GM18861 (cell line): ENCODE measurements around the gene ECHDC3.

Source experiments
- ATAC-seq: cut with Tn5 transposase; IDR thresholded peaks from one replicate; pipeline ENCODE4 v1.9.1; 2021; ENCODE audit not compliant: unreplicated experiment

Gene ECHDC3

DNA sequence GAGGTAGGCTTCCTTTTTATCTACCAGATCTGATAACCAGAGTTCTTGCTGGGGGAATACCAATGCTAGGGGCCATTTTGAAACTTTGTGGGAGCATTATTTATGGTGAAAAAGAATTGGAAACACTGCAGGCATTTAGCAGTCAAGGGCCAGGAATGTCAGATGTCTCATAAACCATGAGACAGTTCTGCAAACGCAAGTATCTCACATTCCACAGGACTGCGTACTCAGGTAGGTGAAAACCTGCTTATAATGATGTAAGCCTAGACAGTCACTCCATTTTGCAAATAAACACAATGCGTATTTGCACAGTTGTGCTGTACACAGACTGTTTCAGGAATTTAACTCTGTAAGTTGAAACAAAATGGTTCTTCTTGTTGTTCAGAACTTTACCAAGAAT, 33.9 kb downstream of the ECHDC3 start:
- no peak for ATAC-seq

DNA sequence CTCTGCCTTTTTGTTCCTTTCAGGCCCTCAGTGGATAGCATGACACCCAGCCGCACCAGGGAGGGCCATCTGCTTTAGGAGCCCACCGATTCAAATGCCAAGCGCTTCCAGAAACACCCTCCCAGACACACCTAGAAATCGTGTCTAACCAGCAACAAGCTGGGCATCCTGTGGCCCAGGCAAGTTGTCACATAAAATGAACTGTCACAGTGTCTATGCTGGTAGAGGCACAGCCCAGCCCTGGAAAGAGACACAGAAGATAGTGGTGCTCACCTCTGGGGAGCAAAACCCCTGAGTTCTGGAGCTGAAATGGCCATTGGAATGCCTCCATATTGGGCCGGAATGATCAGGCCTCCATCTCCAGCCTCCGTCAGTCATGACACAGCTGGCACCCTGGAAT, 38.9 kb downstream of the ECHDC3 start:
- no peak for ATAC-seq

DNA sequence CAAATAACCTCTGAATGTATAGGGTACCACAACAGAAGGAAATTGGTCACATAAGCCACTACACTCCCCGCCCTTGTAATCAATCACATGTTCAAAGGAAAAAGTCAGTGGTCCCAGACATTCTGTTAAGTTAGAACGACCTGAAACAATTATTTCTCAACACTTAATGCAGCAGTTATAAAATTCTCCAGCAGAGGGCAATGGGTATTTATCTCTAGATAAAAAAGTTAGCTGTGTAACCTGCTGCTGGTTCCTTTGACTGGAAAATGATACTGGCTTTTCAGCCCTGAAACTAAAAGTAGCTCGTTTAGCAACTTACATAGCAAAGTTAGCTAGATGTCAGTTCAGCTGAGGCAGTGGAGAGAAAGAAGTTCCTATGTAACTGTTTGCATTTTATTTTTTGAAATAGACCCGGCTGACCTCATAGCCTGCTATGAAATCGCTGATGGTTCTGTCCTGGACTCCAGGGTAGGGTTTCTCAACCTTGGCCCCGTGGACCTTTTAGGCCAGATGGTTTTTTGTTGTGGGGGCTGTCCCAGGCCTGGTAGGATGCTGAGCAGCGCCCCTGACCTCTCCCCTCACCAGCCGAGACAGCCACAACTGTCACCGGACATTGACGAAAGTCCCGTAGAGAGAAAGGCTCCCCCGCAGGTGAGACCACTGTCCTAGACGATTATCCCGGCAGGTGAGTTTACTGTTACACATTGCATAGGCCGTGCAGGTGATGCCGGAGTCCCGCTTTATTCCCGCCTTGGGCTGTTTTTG, 40.8 kb downstream of the ECHDC3 start:
- peak; percentile 67 for ATAC-seq

DNA sequence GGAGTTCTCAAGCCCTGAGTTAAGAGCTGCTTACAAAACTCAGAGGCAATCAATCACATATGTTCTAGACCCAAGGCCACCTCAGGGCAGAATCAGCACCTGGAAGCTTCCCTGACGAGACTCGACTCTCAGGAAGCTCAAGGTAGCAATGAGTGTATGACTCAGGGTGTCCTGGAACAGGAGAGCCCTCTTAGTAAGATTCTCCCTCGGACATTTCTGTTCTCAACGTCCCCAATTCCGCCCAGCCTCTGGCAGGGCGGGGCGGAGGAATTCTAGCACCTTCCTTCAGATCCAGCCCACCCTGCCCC, 41.3 kb downstream of the ECHDC3 start:
- no peak for ATAC-seq

DNA sequence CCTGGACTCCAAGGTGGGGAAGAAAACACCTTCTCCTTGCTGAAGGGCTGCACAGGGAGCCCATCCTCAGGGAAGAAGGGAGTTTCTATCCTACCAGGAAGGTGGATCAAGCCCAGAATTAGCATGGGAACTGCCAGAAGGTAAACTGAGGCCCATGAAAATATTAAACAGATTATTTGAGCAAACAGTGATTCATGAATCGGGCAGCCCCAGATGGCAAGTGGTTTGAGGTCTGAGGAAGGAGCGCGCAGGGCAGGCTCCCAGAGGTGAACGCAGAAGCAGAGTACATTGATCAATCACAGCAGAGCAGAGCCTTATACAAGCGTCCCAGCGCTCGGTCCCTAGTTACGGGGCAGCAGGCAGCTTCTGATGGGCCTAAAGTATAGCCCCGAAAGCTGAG, 45.2 kb downstream of the ECHDC3 start:
- ATAC-seq: no peak

DNA sequence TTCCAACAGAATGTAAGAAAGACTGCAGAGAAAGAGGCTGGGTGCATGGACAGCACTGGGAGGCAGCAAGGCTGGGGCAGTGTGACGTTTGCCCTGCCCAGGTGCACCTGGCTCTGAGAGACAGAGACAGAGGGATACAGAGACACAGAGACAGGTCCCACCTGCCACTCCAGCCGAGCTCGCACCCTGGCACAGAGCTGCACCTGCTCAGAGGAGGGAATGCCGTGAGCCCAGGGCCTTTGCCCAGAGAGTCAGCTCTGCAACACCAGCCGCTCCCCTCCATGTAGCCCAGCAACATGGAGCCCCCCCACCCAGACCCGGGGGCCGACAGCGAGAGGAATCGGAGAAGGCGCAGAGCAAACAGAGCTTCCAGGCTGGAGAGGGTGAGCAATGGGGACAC, 45.7 kb downstream of the ECHDC3 start:
- ATAC-seq: no peak

DNA sequence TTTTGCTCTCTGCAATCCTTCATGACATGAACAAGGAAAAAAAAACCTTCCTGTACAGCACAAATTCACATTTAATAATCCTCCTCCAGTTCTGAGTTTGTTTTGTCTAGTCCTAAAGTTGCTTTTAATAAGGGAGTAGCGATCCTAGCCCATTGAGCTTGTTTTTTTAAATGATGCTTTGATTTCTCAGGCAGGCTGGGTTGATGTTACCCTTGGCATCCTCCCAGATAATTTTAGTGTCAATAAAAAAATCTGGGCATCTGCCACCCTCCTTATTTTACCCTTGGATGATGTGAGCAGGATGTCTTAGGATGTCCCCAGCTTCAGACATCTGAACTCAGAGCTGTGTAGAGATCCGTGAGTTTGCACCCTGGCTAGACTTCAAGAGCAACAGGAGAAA, 47.1 kb downstream of the ECHDC3 start:
- ATAC-seq: no peak

DNA sequence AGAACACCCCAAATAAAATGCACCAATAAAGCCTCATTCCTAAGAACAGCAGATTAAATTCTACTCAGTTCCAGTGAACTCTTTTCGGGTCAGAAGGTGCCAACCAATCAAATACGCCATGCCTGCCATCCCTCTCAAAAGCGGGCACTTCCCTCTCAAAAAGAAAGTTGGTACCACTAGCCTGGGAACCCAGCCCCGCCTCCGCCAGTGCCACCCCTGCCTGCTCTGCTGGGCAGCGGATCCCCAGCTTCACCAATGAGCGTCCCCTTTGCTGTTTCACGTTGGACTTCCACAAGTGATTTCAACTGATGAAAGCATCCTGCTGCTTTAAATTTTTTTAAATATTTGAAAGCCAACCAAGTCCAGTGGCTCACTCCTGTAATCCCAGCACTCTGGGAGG, 47.8 kb downstream of the ECHDC3 start:
- ATAC-seq: no peak

DNA sequence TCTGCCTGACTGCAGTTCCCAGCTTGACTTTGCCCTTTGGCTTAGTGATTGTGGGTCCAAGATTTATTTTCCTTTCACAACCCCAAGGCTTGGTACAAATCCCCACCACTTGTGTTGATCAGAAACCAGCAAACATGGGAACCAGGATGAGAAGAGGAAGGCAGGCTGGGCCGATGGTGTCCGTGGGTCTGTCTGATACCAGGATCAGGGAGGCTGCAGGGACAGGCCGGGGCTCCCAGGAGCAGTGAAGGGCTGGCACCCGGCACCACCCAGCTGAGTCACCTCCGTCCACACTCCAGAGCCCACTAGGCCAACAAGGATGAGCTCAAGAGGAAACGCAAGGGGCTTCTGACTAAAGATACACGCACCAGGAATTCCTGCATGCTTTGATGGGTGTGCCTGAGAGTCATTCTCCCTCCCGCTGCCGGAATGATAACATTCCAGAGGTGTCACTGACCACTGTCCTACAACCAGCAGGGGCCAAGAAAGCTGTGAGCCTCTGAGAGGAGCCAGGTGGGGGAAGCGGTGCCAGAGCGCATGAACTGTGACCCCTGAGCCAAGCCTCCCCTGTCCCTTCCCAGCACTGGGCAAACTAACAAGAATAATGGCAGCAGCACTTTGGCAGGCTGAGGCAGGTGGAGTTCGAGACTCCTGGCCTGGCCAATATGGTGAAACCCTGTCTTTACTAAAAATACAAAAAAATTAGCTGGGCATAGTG, 51.7 kb downstream of the ECHDC3 start:
- ATAC-seq: no peak

DNA sequence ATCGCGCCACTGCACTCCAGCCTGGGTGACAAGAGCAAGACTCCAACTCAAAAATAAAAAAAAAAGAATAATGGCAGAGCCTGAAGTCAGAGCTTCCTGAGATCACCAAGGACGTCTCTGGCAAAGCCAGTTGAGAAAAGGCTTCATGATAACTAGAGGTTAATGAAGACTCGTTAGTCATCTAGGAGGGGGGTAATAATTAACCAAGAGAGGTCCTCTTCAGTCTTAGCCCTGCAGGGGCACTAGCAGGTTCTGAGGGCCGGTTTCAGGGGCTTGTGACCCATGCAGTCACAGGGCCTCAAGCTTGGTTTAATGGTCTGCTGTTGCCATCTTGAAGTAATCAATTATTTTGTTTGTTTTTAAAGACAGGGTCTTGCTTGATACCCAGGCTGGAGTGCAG, 52.4 kb downstream of the ECHDC3 start:
- no peak for ATAC-seq

DNA sequence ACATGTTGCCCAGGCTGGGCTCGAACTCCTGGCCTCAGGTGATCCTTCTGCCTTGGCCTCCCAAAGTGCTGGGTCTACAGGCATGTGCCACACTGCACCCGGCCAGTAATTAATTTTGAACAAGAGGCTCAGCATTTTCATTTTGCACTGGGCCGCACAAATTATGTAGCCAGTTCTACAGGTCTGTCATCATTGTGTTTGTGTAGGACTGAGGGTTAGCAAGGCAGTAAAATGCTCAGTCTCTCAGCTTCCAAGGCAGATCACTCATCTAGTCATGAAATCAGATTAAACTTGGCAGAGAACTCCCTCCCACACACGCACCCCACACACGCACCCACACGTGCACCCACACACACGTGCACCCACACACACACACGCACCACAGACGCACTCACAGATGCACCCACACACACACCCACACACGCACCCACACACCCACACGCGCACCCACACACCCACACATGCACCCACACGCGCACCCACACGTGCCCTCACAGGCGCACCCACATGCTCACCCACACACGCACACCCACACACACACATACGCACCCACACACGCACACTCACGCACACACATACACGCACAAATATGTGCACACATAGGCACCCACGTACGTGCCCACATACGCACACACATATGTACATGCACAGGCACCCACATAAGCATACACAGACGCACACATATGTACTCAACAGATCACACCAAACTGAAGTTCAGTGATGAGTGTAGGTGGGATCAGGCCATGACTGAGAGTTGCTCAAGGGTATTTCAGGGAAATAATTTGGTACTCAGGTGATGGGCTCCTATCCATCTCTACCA, 53.1 kb downstream of the ECHDC3 start:
- ATAC-seq: no peak

DNA sequence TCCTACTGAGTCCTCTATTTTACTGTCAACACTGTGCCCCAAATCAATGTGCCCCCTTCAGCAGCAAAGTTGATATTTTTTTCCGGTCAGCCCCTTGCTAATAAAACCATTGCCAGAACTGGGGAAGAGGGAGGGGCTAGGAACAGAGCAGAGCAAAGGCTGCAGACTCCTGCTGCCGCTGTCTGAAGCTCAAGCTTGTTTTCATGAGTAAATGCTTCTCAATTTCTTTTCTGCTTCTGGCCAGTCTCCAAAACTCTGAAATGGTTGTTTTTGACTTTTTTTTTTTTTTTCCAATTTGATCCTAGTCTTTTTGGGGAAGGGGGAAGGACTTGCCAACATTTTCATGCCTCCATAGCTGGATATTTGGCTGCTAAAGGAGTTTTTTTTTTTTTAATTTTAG, 54.3 kb downstream of the ECHDC3 start:
- no peak for ATAC-seq

DNA sequence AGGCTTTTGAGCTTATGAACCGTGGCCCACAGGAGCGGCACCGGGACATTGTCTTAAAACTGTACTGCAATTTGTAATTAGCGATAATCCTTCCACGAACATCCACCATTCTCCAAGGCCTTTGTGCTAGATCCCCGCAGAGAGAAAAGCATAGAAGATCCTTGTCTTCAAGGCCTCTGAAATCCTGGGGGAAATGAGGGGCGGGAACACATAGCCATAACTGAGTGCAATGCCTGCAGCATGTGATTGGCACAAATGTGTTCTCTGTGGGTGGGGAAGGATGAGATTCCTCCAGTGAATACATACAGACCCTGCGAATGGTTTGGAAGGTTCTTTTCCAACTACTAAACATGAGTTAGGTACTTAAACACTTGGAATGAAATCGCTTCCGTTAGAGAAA, 55.1 kb downstream of the ECHDC3 start:
- no peak for ATAC-seq

DNA sequence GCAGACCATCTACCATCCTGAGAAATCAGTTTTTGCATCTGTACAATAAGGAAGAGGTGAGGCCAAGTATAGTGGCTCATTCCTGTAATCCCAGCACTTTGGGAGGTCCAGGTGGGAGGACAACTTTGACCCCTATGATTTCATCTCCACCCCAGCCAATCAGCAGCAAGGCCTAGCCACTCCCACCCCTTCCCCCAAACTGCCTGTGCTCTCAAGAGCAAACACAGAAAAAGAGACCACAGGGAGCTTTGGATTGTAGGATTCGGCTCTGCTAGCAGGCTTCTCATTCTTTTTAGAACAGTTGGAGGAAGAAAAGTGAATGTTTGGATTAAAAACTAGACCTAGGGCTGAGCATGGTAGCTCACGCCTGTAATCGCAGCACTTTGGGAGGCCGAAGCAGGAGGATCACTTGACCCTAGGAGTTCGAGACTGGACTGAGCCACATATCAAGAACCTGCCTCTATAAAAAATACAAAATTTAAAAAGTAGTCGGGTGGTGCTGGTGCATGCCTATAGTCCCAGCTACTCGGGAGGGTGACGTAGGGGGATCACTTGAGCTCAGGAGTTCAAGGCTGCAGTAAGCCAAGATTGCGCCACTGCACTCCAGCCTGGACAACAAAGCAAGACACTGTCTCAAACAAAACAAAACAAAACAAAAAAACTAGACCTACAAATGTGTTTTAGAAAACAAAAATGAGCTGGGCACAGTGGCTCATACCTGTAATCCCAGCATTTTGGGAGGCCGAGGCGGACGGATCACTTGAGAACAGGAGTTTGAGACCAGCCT, 55.9 kb downstream of the ECHDC3 start:
- ATAC-seq: no peak

DNA sequence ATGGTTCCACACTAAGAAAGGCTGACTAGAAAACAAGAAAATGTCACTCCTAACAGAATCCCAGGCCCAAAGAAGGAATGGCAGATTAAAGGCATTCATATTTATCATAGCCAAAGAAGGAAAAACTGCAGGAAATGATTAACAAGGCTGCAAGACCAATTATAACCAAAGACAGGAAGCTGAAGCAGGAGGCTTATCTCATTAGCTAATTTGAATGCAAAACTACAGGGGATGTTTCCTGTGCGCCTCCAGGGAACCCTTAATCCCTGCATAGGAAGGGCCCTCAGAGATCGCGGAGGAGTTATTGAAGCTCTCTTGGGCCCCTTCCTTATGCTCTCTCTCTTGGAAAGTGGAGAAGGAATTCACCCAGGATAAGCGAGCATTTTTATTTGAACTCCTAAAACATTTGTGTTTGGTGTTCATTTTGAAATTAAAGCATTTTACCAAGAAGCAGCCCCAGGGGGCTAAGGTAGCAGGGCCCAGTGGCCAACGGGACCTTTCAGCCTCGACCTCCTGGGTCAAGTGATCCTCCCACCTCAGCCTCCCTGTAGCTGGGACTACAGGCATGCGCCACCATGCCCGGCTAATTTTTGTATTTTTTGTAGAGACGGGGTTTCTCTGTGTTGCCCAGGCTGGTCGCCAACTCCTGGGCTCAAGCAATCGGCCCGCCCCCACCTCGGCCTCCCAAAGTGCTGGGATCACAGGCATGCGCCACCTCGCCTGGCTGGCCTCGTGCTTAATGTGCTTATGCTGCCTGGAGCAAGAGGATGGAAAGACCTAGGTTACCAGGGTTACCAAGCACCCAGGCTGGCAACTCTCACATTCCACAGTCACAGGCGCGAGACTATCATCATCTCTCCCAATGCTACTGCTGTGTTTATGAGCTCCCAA, 56.9 kb downstream of the ECHDC3 start:
- ATAC-seq: peak; percentile 57

DNA sequence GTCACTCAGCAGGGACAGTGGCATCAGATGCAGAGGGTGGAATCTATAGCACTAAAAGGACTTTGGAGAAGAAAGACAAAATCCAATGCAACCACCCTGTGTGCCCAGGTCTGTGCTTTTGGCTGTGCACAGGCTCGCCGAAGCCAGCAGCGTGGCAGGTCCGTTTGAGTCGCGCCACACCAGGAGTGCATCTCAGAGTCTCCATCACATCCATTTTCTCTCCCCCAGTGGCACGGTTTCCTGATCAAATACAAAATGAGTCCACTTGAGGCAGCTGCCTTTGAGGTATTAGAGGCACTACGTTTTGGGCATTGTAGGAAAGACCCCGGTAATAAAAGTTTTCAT, 57.5 kb downstream of the ECHDC3 start:
- ATAC-seq: no peak

DNA sequence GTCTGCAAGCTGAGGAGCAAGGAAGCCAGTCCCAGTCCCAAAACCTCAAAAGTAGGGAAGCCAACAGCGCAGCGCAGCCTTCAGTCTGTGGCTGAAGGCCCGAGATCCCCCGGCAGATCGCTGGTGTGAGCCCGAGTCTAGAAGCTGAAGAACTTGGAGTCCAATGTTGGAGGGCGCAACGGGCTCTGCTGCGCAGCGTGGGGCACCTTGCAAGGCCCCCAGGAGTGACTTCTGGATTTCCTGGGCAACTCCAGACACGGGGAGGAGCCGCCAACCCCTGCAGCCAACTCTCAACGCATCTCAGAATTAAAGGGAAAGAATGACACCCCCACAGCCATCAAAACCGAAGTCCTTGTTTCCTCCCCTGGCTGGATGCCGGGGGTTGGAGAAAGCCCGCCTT, 62.2 kb downstream of the ECHDC3 start:
- no peak for ATAC-seq

DNA sequence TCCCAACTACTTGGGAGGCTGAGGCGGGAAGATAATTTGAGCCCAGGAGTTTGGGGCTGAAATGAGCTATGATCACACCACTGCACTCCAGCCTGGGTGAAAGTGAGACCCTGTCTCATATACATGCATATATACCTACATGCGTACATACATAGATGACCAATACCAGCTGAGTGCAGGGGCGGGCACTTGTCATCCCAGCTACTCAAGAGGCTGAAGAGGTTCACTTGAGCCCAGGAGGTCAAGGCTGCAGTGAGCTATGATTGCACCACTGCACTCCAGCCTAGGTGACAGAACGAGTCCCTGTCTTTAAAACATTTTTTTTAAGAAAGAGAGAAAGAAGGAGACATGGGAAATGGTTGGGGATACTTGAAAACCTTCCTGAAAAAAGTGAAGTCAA, 63.6 kb downstream of the ECHDC3 start:
- no peak for ATAC-seq

DNA sequence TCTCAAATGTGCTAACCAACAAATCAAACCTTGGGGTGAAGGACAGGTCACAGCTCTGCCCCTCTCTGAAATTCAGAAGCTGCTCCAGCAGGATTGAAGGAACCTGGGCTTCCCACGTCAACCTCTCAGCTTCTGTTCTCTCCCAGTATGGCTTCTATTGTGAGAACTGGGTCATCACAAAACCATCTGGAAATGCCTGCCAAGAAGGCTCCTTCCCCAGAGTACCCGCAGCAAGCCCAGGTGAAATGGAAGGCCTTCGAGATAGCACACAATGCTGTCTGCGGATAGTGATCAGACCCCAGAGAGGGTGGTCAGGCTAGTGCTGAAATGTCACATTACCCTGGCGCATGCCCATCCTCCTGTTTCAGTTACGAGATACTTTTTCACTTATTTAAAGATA, 64.5 kb downstream of the ECHDC3 start:
- no peak for ATAC-seq

DNA sequence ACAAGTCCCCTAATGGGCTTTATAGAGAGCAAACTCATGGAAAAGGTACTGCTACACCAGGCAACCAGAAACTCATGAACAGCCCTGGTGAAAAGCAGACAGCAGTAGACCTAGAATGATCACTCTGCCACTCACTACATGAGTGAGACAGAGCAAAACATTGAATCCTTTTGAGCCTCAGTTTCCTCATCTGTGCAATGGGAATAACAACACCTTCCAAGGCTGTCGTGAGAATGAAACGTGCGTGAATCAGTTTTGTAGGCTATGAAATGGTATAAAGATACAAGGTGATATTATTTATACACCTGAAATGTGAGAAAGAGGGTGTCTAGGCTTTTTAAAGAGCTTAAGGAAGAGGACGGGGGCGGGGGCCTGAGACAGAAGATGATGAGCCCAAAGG, 66.6 kb downstream of the ECHDC3 start:
- ATAC-seq: no peak
